ENCODE measurements around the gene DAP.

Gene DAP

GRCh38 chr5:10686890-10687289 lies 74.1 kb downstream of the DAP start:
- no peak for DNase-seq

DNA sequence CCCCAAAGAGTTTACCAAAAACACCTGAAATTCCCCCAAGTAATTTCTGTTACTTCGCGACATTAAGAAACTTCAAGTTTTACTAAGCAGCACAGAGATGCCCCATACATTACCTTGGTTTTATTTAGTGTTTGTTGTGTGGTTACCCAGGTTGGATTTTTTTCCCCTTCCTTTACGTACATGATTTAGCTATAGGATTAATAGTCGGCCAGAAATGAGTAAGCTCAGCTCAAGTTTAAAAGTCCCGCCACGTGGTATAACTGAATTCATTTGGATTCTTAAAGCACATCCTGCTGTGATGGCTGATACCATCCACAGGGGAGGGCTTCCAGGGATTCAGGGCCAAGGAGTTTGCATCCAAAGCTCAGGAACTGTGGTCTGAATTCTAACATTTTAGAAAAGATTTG lies 75.9 kb downstream of the DAP start:
- no peak for DNase-seq

DNA sequence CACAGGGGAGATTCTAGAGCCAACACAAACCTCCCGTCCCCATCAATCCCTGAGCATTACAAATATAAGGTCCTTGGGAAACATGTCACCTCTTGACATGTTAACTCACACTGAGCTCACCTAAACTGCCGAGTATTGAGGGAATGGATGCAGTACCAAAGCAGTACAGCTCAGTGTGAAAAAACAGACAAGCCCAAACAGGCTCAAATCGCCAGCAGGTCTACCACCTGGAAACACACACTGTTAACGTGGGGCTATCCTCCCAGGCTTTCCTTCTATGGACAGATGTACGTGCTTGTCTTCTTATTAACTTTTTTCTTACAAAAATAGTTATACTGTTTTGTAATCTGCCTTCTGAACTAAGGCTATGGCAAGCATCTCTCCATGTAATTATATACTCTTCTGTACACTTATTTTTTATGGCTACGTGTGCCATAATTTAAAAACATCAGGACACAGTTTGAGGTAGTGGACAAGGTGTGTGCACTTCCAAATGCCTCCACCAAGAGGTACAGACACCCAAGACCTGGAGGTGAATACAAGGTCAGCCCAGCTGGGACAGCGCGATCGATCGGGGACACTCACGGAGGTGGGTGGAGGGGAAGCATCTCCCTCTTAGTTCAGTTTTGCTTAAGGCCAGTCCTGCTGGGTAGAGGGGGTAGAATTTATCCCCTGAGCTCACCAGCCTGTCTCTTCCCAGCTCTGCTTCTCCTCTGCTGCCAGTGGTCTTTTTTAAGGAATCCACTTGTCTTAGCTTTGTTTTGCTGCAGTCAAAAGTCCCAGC lies 76.5 kb downstream of the DAP start:
- no peak for DNase-seq

- no peak for DNase-seq
Measured at GRCh38 chr5:10682801-10683525, 78.1 kb downstream of the DAP start.

DNA sequence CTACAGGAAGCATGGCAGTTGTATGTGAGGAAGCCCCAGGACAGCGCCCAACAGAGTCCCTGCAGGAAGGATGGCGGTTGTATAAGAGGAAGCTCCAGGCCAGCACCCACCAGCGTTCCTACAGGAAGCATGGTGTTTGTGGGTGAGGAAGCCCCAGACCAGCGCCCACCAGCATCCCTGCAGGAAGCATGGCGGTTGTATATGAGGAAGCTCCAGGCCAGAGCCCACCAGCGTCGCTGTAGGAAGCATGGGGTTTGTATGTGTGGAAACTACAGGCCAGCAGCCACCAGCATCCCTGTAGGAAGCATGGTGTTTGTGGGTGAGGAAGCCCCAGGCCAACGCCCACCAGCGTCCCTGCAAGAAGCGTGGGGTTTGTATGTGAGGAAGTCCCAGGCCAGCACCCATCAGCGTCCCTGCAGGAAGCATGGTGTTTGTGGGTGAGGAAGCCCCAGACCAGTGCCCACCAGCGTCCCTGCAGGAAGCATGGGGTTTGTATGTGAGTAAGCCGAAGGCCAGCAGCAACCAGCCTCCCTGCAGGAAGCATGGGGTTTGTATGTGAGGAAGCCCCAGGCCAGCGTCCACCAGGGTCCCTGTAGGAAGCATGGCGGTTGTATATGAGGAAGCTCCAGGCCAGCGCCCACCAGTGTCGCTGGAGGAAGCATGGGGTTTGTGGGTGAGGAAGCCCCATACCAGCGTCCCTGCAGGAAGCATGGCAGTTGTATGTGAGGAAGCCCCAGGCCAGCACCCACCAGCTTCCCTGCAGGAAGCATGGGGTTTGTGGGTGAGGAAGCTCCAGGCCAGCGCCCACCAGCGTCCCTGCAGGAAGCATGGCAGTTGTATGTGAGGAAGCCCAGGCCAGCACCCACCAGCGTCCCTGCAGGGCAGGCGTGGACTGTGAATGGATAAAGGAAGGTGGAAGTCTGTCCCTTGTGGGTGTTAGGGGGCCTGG lies 79.0 kb downstream of the DAP start:
- no peak for DNase-seq

DNA sequence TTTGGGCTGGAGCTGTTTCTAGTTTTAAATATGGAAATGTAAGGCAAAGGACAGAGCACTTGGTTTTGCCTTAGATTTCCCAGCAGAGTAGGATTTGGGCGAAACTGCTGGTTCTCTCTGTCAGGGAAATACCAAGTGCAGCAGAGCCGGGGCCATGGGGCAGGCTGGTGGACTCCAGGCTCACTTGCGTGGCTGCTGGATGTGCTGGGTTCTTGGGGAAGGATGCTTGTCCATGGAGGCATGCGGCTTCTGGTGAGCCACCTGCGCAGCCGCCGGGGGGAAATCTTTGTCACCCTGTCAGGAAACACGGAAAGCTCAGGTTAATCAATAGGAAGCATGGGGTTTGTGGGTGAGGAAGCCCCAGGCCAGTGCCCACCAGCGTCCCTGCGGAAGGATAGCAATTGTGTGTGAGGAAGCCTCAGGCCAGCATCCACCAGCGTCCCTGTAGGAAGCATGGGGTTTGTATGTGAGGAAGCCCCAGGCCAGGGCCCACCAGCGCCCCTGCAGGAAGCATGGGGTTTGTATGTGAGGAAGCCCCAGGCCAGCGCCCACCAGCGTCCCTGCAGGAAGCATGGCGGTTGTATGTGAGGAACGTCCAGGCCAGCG lies 80.1 kb downstream of the DAP start:
- no peak for DNase-seq

DNA sequence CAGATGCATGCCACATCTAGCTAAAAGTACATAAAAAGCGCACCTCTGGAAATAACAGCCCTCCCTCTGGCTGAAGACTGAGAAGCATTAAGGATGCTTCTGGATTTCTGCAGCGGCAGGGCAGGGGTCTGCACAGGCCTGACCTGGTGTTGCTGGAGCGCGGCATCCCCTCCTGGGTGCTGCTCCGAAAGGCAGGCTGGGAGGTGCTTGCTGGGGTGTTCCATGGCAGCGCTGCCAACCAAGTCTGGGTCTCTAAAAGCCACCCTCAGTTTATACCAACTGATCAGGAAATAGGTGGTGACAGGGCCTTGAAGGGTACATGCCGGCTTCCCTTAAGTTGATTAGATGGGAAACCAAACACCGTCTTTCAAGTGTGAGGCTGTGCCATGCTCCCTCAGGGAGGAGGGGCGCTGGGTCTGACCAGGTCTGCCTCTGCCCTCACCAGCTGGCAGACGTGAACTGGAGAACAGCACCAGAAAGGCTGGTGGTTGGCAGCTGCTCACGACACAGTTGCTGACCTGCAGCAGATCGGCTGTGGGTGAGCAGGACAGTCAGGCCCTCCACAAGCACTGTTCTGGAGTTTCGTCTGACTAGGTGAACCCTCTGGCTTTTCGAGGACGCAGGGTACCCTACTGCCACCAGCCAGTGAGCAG lies 81.6 kb downstream of the DAP start:
- DNase-seq: no peak

DNA sequence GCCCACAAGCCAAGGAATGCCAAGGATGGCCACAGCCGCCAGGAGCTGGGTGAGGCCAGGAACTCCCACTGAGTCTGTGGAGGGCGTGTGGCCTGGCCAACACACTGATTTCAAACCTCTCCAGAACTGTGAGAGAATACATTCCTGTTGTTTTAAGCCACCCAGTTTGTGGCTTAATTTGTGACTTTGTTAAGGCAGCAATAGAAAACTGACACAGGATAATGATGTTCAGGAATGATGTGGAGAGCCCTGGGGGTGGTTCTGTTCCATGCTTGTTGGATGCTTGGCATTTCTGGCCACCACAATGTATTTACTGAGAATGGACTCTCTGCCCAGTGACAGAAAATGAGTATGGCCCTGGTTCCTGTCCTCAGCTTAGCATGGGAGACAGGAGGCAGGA lies 82.8 kb downstream of the DAP start:
- DNase-seq: no peak

DNA sequence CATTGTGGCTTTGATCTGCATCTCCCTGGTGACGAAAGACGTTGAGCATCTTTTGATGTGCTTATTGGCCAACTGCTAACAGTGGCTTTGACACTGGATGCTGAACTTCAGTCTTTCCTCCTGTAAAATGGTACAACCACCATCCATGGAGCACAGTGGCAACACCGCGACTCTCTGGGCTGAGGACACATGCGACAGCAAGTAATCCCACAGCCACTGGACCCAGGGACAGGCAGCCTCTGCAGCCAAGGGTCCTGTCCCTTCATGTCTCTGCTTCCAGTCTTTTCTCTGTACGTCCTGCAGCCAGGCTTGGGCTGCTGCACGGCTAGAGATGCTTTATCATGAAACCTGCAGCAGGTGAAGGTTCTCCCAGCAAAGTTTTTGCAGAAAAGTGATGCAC lies 83.5 kb downstream of the DAP start:
- DNase-seq: no peak

DNA sequence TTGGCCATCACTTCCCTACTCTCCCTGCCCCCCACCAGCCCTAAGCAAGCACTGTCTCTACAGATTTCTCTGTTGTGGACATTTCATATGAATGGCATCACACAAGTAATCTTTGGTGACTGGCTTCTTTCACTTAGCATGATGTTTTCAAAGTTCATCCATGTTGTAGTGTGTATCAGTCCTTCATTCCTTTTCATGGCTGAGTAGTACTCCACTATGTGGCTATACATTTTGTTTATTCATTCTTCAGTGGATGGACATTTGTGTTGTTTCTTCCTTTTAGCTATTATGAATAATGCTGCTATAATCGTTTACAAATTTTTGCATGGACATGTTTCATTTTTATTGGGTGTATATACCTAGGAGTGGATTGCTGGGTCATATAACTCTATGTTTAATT lies 84.1 kb downstream of the DAP start:
- no peak for DNase-seq

GRCh38 chr5:10676224-10676623 lies 84.8 kb downstream of the DAP start:
- no peak for DNase-seq

GRCh38 chr5:10675177-10675700 lies 85.8 kb downstream of the DAP start:
- DNase-seq: no peak

DNA sequence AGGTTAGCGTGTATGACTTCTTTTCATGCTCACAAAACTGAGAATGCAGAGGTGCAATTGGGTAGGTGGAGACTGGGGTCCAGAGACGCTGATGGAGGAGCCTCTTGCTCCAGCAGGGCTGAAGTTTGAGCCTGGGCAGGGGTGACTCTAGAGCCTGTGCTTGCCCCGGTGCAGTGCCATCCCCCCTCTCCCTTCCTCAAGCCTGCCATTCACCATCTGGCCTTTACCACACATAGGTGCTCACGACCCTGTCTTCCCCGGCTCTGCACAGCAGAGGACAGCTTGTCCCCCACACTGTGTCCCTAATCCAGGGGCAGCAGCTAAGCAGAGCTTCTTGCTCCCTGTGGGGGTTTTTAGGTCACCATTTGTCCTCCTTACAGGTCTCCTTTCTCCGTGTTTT lies 86.5 kb downstream of the DAP start:
- no peak for DNase-seq

- DNase-seq: no peak
Measured at GRCh38 chr5:10674096-10674495, 86.9 kb downstream of the DAP start.

GRCh38 chr5:10673407-10673806 lies 87.6 kb downstream of the DAP start:
- no peak for DNase-seq

DNA sequence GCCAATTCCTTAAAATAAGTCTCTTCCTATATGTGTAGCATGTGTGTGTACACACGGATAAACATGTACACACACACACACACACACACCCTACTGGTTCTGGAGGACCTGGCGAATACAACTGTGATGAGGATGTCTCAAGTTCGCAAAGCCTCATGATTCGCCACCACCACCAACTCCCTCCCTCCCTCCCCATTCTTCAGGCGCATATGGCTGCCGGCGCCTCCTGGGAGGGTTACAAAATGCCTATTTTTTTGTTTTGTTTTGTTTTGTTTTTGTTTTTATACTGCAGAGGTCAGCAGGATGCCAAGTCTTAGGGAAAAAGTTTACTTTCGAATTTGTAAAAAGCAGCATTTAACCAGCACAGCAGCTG lies 88.0 kb downstream of the DAP start:
- DNase-seq: no peak

GRCh38 chr5:10672146-10673016 lies 88.7 kb downstream of the DAP start:
- DNase-seq: no peak

- DNase-seq: no peak
Measured at GRCh38 chr5:10671041-10672008, 89.7 kb downstream of the DAP start.

DNA sequence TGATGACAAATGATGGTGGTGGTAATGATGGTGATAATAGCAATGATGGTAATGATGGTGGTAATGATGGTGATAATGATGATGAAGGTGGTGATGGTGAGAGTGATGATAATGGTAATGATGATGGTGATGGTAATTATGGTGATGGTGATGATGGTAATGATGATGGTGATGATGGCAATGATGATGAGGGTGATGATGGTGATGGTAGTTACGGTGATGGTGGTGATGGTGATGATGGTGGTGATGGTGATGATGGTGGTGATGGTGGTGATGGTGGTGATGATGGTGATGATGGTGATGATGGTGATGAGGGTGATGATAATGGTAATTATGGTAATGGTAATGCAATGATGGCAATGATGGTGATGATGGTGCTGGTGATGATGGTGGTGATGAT lies 91.1 kb downstream of the DAP start:
- DNase-seq: no peak

GRCh38 chr5:10668697-10669096 lies 92.3 kb downstream of the DAP start:
- no peak for DNase-seq

Measured in right hindlimb (tissue), 1 donor.